ENCODE measurements around the gene GALNT14. TPM values are rescaled to one million over a fixed set of nuclear protein-coding genes. Genes with fewer than 3 reads are reported as not detected.

The GALNT14 gene
- total and polyA plus RNA-seq, 2 donors = 1.3 to 2.1 TPM

- no peak for DNase-seq (ENCODE audit: low read depth in 6 of 9, low spot score in 9 of 9)
- Histone ChIP-seq H3K4me1 (ENCODE audit: control insufficient read depth in 2 of 2, insufficient read depth in 2 of 2, low read length in 2 of 2) (peaks cover 6 to 18% of the 10 kb centered on the region in 2 donors), H3K4me3 (ENCODE audit: low read length in 2 of 2) (no peak overlapping the region), H3K27me3 (ENCODE audit: control insufficient read depth in 2 of 2, insufficient read depth in 1 of 2, low read length in 1 of 2) (peaks cover 39 to 46% of the 10 kb centered on the region in 2 donors), H3K27ac (ENCODE audit: low read depth in 1 of 2, low read length in 1 of 2) (no peak overlapping the region), H3K36me3 (ENCODE audit: control insufficient read depth in 2 of 2, insufficient read depth in 2 of 2, low read length in 1 of 2) (no peaks in the 10 kb centered on the region), H3K9me3 (ENCODE audit: control insufficient read depth in 2 of 2, insufficient read depth in 1 of 2, low read length in 1 of 2) (no peaks in the 10 kb centered on the region)
- WGBS = over 99% methylated on average over 4 of the region's 4 CpGs
Measured at GRCh38 chr2:31139671-31140070, 1.4 kb upstream of the GALNT14 start.

- peak overlapping the region; percentile 35 to 53 for H3K4me3 ChIP-seq (ENCODE audit: low read length in 2 of 2)
- H3K27me3 ChIP-seq (ENCODE audit: control insufficient read depth in 2 of 2, insufficient read depth in 1 of 2, low read length in 1 of 2) = peaks cover 39 to 48% of the 10 kb centered on the region in 2 donors
- H3K9me3 ChIP-seq (ENCODE audit: control insufficient read depth in 2 of 2, insufficient read depth in 1 of 2, low read length in 1 of 2) = no peaks in the 10 kb centered on the region
- no peak overlapping the region for H3K27ac ChIP-seq (ENCODE audit: low read depth in 1 of 2, low read length in 1 of 2)
- DNase-seq (ENCODE audit: low read depth in 6 of 9, low spot score in 9 of 9) = peak in 1 of 9 donors; percentile 14
- peaks cover 6 to 18% of the 10 kb centered on the region in 2 donors for H3K4me1 ChIP-seq (ENCODE audit: control insufficient read depth in 2 of 2, insufficient read depth in 2 of 2, low read length in 2 of 2)
- no peaks in the 10 kb centered on the region for H3K36me3 ChIP-seq (ENCODE audit: control insufficient read depth in 2 of 2, insufficient read depth in 2 of 2, low read length in 1 of 2)
- 1% methylated on average over 72 of the region's 72 CpGs for WGBS
Measured at GRCh38 chr2:31137211-31138036, 816 bp downstream of the GALNT14 start.

GRCh38 chr2:31136732-31137131 is 1.5 kb downstream of the GALNT14 start:
- WGBS = 31% methylated on average over 10 of the region's 10 CpGs

GRCh38 chr2:31136000-31136399 is 2.2 kb downstream of the GALNT14 start:
- Histone ChIP-seq H3K27me3 (ENCODE audit: control insufficient read depth in 2 of 2, insufficient read depth in 1 of 2, low read length in 1 of 2) (peaks cover 39 to 48% of the 10 kb centered on the region in 2 donors), H3K9me3 (ENCODE audit: control insufficient read depth in 2 of 2, insufficient read depth in 1 of 2, low read length in 1 of 2) (no peaks in the 10 kb centered on the region), H3K4me1 (ENCODE audit: control insufficient read depth in 2 of 2, insufficient read depth in 2 of 2, low read length in 2 of 2) (peaks cover 6 to 18% of the 10 kb centered on the region in 2 donors), H3K36me3 (ENCODE audit: control insufficient read depth in 2 of 2, insufficient read depth in 2 of 2, low read length in 1 of 2) (no peaks in the 10 kb centered on the region), H3K4me3 (ENCODE audit: low read length in 2 of 2) (no peak overlapping the region), H3K27ac (ENCODE audit: low read depth in 1 of 2, low read length in 1 of 2) (no peak overlapping the region)
- no peak for DNase-seq (ENCODE audit: low read depth in 6 of 9, low spot score in 9 of 9)
- 84% methylated on average over 3 of the region's 3 CpGs for WGBS

More at GRCh38 chr2:31136732-31137131, 1.5 kb downstream of the GALNT14 start:
- Histone ChIP-seq H3K4me1 (ENCODE audit: control insufficient read depth in 2 of 2, insufficient read depth in 2 of 2, low read length in 2 of 2) (peaks cover 6 to 18% of the 10 kb centered on the region in 2 donors), H3K4me3 (ENCODE audit: low read length in 2 of 2) (no peak overlapping the region), H3K9me3 (ENCODE audit: control insufficient read depth in 2 of 2, insufficient read depth in 1 of 2, low read length in 1 of 2) (no peaks in the 10 kb centered on the region), H3K27me3 (ENCODE audit: control insufficient read depth in 2 of 2, insufficient read depth in 1 of 2, low read length in 1 of 2) (peaks cover 39 to 48% of the 10 kb centered on the region in 2 donors), H3K27ac (ENCODE audit: low read depth in 1 of 2, low read length in 1 of 2) (no peak overlapping the region), H3K36me3 (ENCODE audit: control insufficient read depth in 2 of 2, insufficient read depth in 2 of 2, low read length in 1 of 2) (no peaks in the 10 kb centered on the region)
- DNase-seq (ENCODE audit: low read depth in 6 of 9, low spot score in 9 of 9) = peak in 1 of 9 donors; percentile 2

- DNase-seq (ENCODE audit: low read depth in 6 of 9, low spot score in 9 of 9) = no peak
- Histone ChIP-seq H3K27me3 (ENCODE audit: control insufficient read depth in 2 of 2, insufficient read depth in 1 of 2, low read length in 1 of 2) (peaks cover 38 to 42% of the 10 kb centered on the region in 2 donors), H3K36me3 (ENCODE audit: control insufficient read depth in 2 of 2, insufficient read depth in 2 of 2, low read length in 1 of 2) (no peaks in the 10 kb centered on the region), H3K4me1 (ENCODE audit: control insufficient read depth in 2 of 2, insufficient read depth in 2 of 2, low read length in 2 of 2) (peaks cover 6 to 18% of the 10 kb centered on the region in 2 donors), H3K4me3 (ENCODE audit: low read length in 2 of 2) (no peak overlapping the region), H3K9me3 (ENCODE audit: control insufficient read depth in 2 of 2, insufficient read depth in 1 of 2, low read length in 1 of 2) (no peaks in the 10 kb centered on the region), H3K27ac (ENCODE audit: low read depth in 1 of 2, low read length in 1 of 2) (no peak overlapping the region)
- 94% methylated on average over 5 of the region's 5 CpGs for WGBS
Measured at GRCh38 chr2:31134480-31134879, 3.8 kb downstream of the GALNT14 start.

- Histone ChIP-seq H3K27me3 (ENCODE audit: control insufficient read depth in 2 of 2, insufficient read depth in 1 of 2, low read length in 1 of 2) (peaks cover 21 to 25% of the 10 kb centered on the region in 2 donors), H3K9me3 (ENCODE audit: control insufficient read depth in 2 of 2, insufficient read depth in 1 of 2, low read length in 1 of 2) (no peaks in the 10 kb centered on the region), H3K4me1 (ENCODE audit: control insufficient read depth in 2 of 2, insufficient read depth in 2 of 2, low read length in 2 of 2) (peaks cover 3 to 9% of the 10 kb centered on the region in 2 donors), H3K4me3 (ENCODE audit: low read length in 2 of 2) (no peak overlapping the region), H3K27ac (ENCODE audit: low read depth in 1 of 2, low read length in 1 of 2) (no peak overlapping the region), H3K36me3 (ENCODE audit: control insufficient read depth in 2 of 2, insufficient read depth in 2 of 2, low read length in 1 of 2) (no peaks in the 10 kb centered on the region)
- WGBS = 97% methylated on average over 5 of the region's 5 CpGs
- no peak for DNase-seq (ENCODE audit: low read depth in 6 of 9, low spot score in 9 of 9)
Measured at GRCh38 chr2:31132786-31133185, 5.5 kb downstream of the GALNT14 start.

GRCh38 chr2:31131871-31132270 is 6.4 kb downstream of the GALNT14 start:
- Histone ChIP-seq H3K9me3 (ENCODE audit: control insufficient read depth in 2 of 2, insufficient read depth in 1 of 2, low read length in 1 of 2) (no peaks in the 10 kb centered on the region), H3K4me1 (ENCODE audit: control insufficient read depth in 2 of 2, insufficient read depth in 2 of 2, low read length in 2 of 2) (peaks cover 0 to 2% of the 10 kb centered on the region in 2 donors), H3K27ac (ENCODE audit: low read depth in 1 of 2, low read length in 1 of 2) (no peak overlapping the region), H3K36me3 (ENCODE audit: control insufficient read depth in 2 of 2, insufficient read depth in 2 of 2, low read length in 1 of 2) (no peaks in the 10 kb centered on the region), H3K27me3 (ENCODE audit: control insufficient read depth in 2 of 2, insufficient read depth in 1 of 2, low read length in 1 of 2) (peaks cover 12 to 15% of the 10 kb centered on the region in 2 donors), H3K4me3 (ENCODE audit: low read length in 2 of 2) (no peak overlapping the region)
- no peak for DNase-seq (ENCODE audit: low read depth in 6 of 9, low spot score in 9 of 9)
- 81% methylated on average over 4 of the region's 4 CpGs for WGBS

- H3K27me3 ChIP-seq (ENCODE audit: control insufficient read depth in 2 of 2, insufficient read depth in 1 of 2, low read length in 1 of 2) = peaks cover 0 to 2% of the 10 kb centered on the region in 2 donors
- H3K36me3 ChIP-seq (ENCODE audit: control insufficient read depth in 2 of 2, insufficient read depth in 2 of 2, low read length in 1 of 2) = no peaks in the 10 kb centered on the region
- H3K9me3 ChIP-seq (ENCODE audit: control insufficient read depth in 2 of 2, insufficient read depth in 1 of 2, low read length in 1 of 2) = no peaks in the 10 kb centered on the region
- H3K4me3 ChIP-seq (ENCODE audit: low read length in 2 of 2) = no peak overlapping the region
- 82% methylated on average over 6 of the region's 6 CpGs for WGBS
- no peak overlapping the region for H3K27ac ChIP-seq (ENCODE audit: low read depth in 1 of 2, low read length in 1 of 2)
- H3K4me1 ChIP-seq (ENCODE audit: control insufficient read depth in 2 of 2, insufficient read depth in 2 of 2, low read length in 2 of 2) = no peaks in the 10 kb centered on the region
- no peak for DNase-seq (ENCODE audit: low read depth in 6 of 9, low spot score in 9 of 9)
Measured at GRCh38 chr2:31129375-31130171, 8.7 kb downstream of the GALNT14 start.

- no peaks in the 10 kb centered on the region for H3K9me3 ChIP-seq (ENCODE audit: control insufficient read depth in 2 of 2, insufficient read depth in 1 of 2, low read length in 1 of 2)
- H3K27me3 ChIP-seq (ENCODE audit: control insufficient read depth in 2 of 2, insufficient read depth in 1 of 2, low read length in 1 of 2) = no peaks in the 10 kb centered on the region
- no peak for DNase-seq (ENCODE audit: low read depth in 6 of 9, low spot score in 9 of 9)
- no peaks in the 10 kb centered on the region for H3K4me1 ChIP-seq (ENCODE audit: control insufficient read depth in 2 of 2, insufficient read depth in 2 of 2, low read length in 2 of 2)
- 93% methylated on average over 3 of the region's 3 CpGs for WGBS
- H3K4me3 ChIP-seq (ENCODE audit: low read length in 2 of 2) = no peak overlapping the region
- no peak overlapping the region for H3K27ac ChIP-seq (ENCODE audit: low read depth in 1 of 2, low read length in 1 of 2)
- H3K36me3 ChIP-seq (ENCODE audit: control insufficient read depth in 2 of 2, insufficient read depth in 2 of 2, low read length in 1 of 2) = no peaks in the 10 kb centered on the region
Measured at GRCh38 chr2:31127931-31128330, 10.3 kb downstream of the GALNT14 start.
